ENCODE results near the gene MYOM3.

Gene MYOM3

GRCh38 chr1:24111996-24112779 lies at the start of gene MYOM3:
Gene MYOM3, minus strand, starts transcription at chr1:24112135. Its CDS starts 3,499 bp downstream, at chr1:24108636.
- Histone ChIP-seq H3K9ac (ENCODE audit: low read length) (no peak within 1 kb of the TSS), H3K36me3 (ENCODE audit: control insufficient read depth, insufficient read depth, low read length) (no peaks in the 10 kb centered on the region), H3K4me1 (ENCODE audit: control insufficient read depth, insufficient read depth, low read length) (no peaks in the 10 kb centered on the region), H3K27me3 (ENCODE audit: control insufficient read depth, insufficient read depth, low read length) (no peaks in the 10 kb centered on the region), H3K4me3 (ENCODE audit: low read length) (peak within 1 kb of the TSS; percentile 40), H3K27ac (ENCODE audit: low read depth, low read length) (no peak within 1 kb of the TSS)

DNA sequence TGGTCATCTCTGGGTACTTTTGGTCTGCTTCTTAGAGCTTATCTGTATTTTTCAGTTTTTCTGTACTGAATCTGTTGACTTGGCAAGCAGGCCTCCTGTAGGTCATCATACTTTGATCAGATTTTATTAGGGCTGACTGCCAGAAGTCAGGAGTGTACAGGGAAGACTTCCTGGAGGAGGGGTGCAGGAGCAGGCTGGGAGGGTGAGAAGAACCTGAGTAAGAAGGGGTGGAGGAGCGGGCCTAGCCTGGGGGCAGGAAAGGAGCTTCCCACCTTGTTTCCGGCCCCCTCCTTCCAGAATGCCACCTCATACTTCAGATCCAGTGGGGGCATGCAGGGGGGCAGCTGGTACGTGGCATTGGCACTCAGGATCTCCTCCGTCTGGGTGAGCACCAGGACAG lies 49.3 kb upstream of the MYOM3 start:
- H3K4me1 ChIP-seq (ENCODE audit: control insufficient read depth, insufficient read depth, low read length): no peaks in the 10 kb centered on the region
- H3K36me3 ChIP-seq (ENCODE audit: control insufficient read depth, insufficient read depth, low read length): no peaks in the 10 kb centered on the region
- H3K27me3 ChIP-seq (ENCODE audit: control insufficient read depth, insufficient read depth, low read length): no peaks in the 10 kb centered on the region
- no peak overlapping the region for H3K27ac ChIP-seq (ENCODE audit: low read depth, low read length)
- H3K9ac ChIP-seq (ENCODE audit: low read length): no peak overlapping the region
- no peak overlapping the region for H3K4me3 ChIP-seq (ENCODE audit: low read length)

GRCh38 chr1:24159366-24159765 lies 47.4 kb upstream of the MYOM3 start:
- Histone ChIP-seq H3K27ac (ENCODE audit: low read depth, low read length) (no peak overlapping the region), H3K4me3 (ENCODE audit: low read length) (no peak overlapping the region), H3K27me3 (ENCODE audit: control insufficient read depth, insufficient read depth, low read length) (no peaks in the 10 kb centered on the region), H3K36me3 (ENCODE audit: control insufficient read depth, insufficient read depth, low read length) (no peaks in the 10 kb centered on the region), H3K9ac (ENCODE audit: low read length) (no peak overlapping the region), H3K4me1 (ENCODE audit: control insufficient read depth, insufficient read depth, low read length) (no peaks in the 10 kb centered on the region)

DNA sequence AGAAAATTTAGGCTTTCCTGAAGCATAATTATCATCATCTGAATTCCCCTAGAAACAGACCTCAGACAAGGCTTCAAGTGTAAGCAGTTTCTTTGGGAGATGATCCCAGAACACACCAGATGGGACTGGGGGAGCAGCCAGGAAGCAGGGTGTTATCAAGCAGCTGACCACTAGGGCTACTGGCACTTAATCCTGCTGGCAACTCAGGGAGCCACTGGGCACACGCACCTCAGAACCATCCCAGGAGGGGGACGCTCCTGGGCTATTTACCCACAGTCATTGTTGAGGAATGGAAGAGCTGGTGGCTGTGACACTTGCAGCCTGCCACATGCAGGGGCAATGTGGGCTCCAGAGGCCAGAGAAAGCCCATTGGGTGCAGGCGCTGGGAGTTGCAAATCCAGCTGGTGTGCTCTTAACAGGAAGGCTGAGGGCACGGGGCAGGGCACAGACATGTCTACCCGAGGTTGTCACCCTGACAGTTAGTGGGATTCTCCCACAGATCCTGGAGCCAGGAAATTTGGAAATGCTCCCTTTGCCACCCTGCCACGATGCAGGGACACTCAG lies 46.1 kb upstream of the MYOM3 start:
- Histone ChIP-seq H3K4me1 (ENCODE audit: control insufficient read depth, insufficient read depth, low read length) (no peaks in the 10 kb centered on the region), H3K27me3 (ENCODE audit: control insufficient read depth, insufficient read depth, low read length) (no peaks in the 10 kb centered on the region), H3K27ac (ENCODE audit: low read depth, low read length) (no peak overlapping the region), H3K4me3 (ENCODE audit: low read length) (no peak overlapping the region), H3K36me3 (ENCODE audit: control insufficient read depth, insufficient read depth, low read length) (no peaks in the 10 kb centered on the region), H3K9ac (ENCODE audit: low read length) (no peak overlapping the region)

- Histone ChIP-seq H3K27me3 (ENCODE audit: control insufficient read depth, insufficient read depth, low read length) (no peaks in the 10 kb centered on the region), H3K4me3 (ENCODE audit: low read length) (no peak overlapping the region), H3K36me3 (ENCODE audit: control insufficient read depth, insufficient read depth, low read length) (no peaks in the 10 kb centered on the region), H3K27ac (ENCODE audit: low read depth, low read length) (no peak overlapping the region), H3K4me1 (ENCODE audit: control insufficient read depth, insufficient read depth, low read length) (no peaks in the 10 kb centered on the region), H3K9ac (ENCODE audit: low read length) (no peak overlapping the region)
Measured at GRCh38 chr1:24156542-24157260, 44.8 kb upstream of the MYOM3 start.

DNA sequence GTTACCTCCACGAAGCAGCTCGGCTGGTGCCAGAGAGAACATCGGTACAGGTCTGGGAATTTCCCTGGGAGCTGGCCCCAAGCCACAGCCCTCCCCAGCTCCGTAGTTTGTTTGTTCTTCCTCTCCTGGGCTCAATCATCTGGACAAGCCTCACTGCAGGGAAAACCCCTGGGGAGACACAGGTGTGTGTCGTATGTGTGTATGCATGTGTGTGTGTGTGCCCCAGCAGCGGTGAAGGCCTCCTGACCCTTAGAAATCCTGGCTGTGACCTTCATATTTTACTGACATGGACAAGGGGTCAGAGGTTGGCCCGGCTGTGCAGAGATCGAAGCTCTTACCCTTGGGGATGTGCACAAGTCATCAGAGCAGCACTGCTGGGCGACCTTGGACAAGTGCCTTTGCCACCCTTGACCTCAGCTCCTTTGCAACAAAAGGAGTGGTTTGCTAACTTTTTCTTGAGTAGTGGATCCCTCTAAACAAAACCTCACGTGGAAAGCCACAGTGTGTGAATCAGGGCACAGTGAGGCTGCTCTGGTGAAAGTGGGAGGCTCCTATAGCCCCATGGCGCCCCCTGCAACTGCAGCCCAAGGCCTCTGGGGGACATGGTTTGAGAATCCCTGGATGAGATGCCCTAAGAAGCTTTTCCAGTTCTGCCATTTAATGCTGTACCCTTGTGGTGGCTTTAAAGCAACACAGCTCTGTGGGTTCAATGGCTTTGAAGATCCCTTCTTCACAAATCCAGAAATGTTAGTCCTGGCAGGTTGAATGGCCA lies 43.3 kb upstream of the MYOM3 start:
- H3K4me1 ChIP-seq (ENCODE audit: control insufficient read depth, insufficient read depth, low read length): no peaks in the 10 kb centered on the region
- no peak overlapping the region for H3K9ac ChIP-seq (ENCODE audit: low read length)
- peaks cover under 1% of the 10 kb centered on the region for H3K27me3 ChIP-seq (ENCODE audit: control insufficient read depth, insufficient read depth, low read length)
- no peak overlapping the region for H3K4me3 ChIP-seq (ENCODE audit: low read length)
- no peak overlapping the region for H3K27ac ChIP-seq (ENCODE audit: low read depth, low read length)
- no peaks in the 10 kb centered on the region for H3K36me3 ChIP-seq (ENCODE audit: control insufficient read depth, insufficient read depth, low read length)

DNA sequence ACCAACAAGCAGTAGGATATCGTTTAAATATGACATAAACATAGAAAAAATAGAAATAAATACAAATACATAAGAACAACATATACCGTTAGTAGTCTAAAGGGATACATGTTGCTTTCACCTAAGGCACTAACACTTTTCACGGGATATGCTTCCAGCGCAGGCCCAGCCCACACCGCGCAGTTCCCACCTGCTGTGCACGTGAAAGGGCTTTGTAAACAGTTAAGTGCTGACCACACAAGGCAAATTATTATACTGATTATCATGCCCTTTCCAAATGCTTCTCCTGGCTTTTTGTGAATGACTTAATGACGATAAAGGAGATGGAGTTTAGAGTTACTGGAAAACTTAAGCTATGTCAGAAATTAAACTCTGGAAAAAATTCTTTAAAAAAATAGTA lies 42.3 kb upstream of the MYOM3 start:
- no peak overlapping the region for H3K4me3 ChIP-seq (ENCODE audit: low read length)
- no peaks in the 10 kb centered on the region for H3K36me3 ChIP-seq (ENCODE audit: control insufficient read depth, insufficient read depth, low read length)
- H3K27me3 ChIP-seq (ENCODE audit: control insufficient read depth, insufficient read depth, low read length): peaks cover 3% of the 10 kb centered on the region
- no peak overlapping the region for H3K9ac ChIP-seq (ENCODE audit: low read length)
- no peak overlapping the region for H3K27ac ChIP-seq (ENCODE audit: low read depth, low read length)
- no peaks in the 10 kb centered on the region for H3K4me1 ChIP-seq (ENCODE audit: control insufficient read depth, insufficient read depth, low read length)

DNA sequence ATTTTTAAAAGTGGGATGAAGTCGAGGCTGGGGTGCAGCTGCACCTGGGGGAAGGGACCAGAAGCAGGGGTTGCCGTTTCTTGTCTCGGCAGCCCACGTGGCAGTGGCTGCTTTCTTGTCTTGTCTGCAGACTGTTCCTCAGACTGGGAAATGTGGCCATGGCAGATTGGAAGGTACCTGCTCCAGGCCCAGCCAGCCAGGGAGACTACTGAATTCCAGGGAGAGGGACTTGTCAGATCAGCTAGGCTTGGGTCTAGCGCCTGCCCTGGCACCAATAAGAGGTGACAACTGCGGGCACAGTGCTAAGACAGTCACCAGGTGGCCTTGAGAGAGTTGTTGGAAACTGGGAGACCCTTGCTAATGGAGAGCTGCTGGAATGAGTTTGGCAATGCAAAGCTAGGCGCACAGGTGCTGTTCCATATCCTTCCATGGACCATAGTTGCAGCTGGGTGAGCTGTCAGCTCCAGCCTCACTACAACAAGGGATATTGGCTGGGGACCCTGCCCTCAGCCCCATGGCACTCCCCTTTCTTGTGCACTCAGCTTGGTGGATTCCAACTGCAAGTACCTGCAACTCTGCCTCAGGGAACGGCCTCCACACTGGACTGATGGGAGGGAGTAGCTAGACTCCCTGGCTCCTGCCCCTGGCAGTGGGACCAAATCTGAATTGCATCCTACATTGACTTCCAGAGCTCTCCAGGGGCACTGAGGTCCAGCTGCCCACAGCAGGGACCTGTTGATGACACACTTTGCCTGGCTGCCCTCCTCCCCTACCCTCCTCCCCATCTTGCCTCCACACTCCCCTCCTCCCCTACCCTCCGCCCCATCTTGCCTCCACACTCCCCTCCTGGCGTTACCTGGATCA lies 40.9 kb upstream of the MYOM3 start:
- Histone ChIP-seq H3K9ac (ENCODE audit: low read length) (no peak overlapping the region), H3K27ac (ENCODE audit: low read depth, low read length) (no peak overlapping the region), H3K4me1 (ENCODE audit: control insufficient read depth, insufficient read depth, low read length) (no peaks in the 10 kb centered on the region), H3K4me3 (ENCODE audit: low read length) (no peak overlapping the region), H3K36me3 (ENCODE audit: control insufficient read depth, insufficient read depth, low read length) (no peaks in the 10 kb centered on the region), H3K27me3 (ENCODE audit: control insufficient read depth, insufficient read depth, low read length) (peaks cover 3% of the 10 kb centered on the region)

DNA sequence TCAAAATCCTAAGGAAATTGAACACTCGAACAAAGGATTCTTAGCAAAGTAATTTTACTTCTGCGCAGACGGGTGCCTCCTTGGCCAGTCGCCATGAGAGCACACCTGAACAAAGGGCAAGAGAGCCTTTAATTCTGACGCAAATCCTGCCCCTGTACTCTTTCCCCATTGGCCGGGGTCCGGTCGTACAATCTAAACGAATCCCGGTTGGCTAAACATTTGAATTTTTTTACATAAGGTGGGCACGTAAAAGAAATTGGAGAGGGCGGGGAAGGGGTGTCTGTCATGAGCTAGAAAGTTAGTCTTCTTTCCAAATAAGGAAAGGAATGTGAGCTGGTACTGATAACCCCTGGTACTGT lies 39.2 kb upstream of the MYOM3 start:
- Histone ChIP-seq H3K4me1 (ENCODE audit: control insufficient read depth, insufficient read depth, low read length) (no peaks in the 10 kb centered on the region), H3K27ac (ENCODE audit: low read depth, low read length) (no peak overlapping the region), H3K4me3 (ENCODE audit: low read length) (peak overlapping the region; percentile 42), H3K9ac (ENCODE audit: low read length) (no peak overlapping the region), H3K36me3 (ENCODE audit: control insufficient read depth, insufficient read depth, low read length) (no peaks in the 10 kb centered on the region), H3K27me3 (ENCODE audit: control insufficient read depth, insufficient read depth, low read length) (peaks cover 3% of the 10 kb centered on the region)

DNA sequence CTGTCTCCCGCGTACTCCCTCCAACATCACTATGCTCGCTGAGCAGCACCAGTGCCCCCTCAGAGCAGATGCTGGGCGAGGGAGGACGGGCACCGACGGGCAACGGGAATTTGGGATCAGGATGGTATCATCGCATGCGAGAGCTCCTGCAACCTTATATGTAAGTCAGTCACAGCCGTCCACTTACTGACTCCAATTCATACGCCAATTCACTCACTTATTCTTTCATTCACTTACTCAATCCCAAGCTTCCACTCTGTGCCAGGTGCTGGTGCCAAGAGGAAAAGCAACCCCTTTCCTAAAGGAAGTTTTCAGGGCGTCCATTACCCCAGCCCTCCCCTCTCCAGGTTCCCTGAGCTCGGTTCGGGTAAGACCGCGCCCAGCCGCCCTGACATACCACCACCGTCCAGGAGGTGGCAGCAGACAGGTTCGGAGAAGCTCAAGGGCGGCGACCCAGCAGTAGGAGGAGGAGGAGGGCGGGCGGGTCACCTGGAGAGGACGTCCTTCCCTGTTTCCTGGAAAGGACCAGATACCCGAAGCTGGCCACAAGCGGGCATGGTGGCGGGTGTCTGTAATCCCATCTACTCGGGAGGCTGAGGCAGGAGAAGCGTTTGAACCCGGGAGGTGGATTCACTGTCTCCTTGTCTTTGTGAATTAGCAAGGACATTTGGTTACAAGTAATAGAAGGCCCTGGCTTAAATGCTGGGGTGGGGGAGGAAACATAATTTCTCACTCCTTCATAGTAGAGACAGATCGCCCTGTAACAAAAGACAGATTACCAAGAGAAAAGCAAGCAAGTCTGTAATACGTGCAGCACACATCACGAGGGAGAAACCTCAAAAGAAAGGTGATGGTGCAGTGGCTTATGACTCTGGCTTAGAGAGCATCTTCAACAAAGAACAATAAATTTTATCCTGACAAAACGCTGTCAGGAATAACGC lies 38.6 kb upstream of the MYOM3 start:
- Histone ChIP-seq H3K4me1 (ENCODE audit: control insufficient read depth, insufficient read depth, low read length) (no peaks in the 10 kb centered on the region), H3K27me3 (ENCODE audit: control insufficient read depth, insufficient read depth, low read length) (peaks cover 3% of the 10 kb centered on the region), H3K27ac (ENCODE audit: low read depth, low read length) (no peak overlapping the region), H3K4me3 (ENCODE audit: low read length) (peak overlapping the region; percentile 42), H3K9ac (ENCODE audit: low read length) (no peak overlapping the region), H3K36me3 (ENCODE audit: control insufficient read depth, insufficient read depth, low read length) (no peaks in the 10 kb centered on the region)

- no peaks in the 10 kb centered on the region for H3K4me1 ChIP-seq (ENCODE audit: control insufficient read depth, insufficient read depth, low read length)
- no peaks in the 10 kb centered on the region for H3K36me3 ChIP-seq (ENCODE audit: control insufficient read depth, insufficient read depth, low read length)
- no peak overlapping the region for H3K4me3 ChIP-seq (ENCODE audit: low read length)
- peaks cover 3% of the 10 kb centered on the region for H3K27me3 ChIP-seq (ENCODE audit: control insufficient read depth, insufficient read depth, low read length)
- no peak overlapping the region for H3K9ac ChIP-seq (ENCODE audit: low read length)
- no peak overlapping the region for H3K27ac ChIP-seq (ENCODE audit: low read depth, low read length)
Measured at GRCh38 chr1:24149866-24150233, 37.9 kb upstream of the MYOM3 start.

Measured in rectal smooth muscle tissue (tissue), 1 donor.